Stimulated activated naive CD4-positive, alpha-beta T cell treated with Interleukin-2 at 50 U/mL for 16 hours (primary cell): ENCODE data around the gene RDH11.
A peak's percentile ranks its signal among the peaks of the same experiment; 100 is the strongest.
"Not testable (repeated sequence)": the region's sequence is repeated elsewhere in the genome, so short reads cannot be mapped to it uniquely, and the experiment has no call there.

Experiments used
- DNase-seq: peaks from one replicate; lab custom pipeline; 2025; lab: John Stamatoyannopoulos, UW

RDH11 gene

DNA sequence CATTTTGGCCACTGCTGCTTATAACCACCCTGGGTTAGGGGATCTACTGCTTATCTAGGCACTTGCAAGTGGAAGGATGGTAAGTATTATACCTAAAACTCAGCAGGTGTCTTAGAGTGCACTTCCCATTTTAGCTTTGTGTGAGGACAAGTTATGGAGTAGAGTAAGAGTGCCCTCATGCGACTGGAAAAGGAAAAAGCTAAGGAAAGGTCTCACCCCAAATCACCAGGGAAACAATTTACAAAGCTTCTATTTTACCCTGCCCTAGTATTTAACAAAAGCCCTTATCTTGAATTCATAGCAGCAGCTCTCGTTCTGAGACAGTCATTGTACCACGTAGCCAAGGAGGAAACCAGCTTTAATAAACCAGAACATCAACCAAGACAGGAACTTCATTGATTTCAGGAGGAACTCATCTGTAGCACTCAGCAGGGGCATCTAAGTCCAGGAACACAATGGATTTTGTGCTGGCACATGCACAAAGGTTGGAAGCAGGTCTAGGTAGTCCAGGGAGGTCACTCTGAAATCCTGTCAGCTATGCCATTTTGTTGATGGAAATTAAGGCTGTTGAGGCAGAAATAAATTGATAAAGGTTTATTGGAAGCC lies 9.0 kb upstream of the RDH11 start:
- DNase-seq: peak; percentile 2

DNA sequence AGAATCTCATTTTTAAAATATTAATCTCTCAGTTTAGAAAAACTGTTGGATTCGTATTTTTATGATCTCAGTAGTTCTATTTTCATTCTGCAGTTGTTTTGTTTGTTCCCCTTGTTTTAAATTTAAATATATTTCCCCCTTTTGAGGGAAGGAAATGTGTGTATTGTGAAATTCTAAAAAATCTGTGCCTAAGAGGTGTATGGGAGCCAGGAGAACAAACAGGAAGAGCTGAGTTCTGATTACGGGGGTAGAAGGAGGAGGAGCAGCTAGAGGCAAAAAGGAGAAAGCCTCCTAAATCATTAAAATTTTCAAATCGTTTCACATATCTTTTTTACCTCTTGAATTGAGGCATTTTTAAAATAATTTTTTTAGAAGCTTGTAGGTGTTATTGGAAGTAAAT lies 8.4 kb upstream of the RDH11 start:
- DNase-seq: no peak

DNA sequence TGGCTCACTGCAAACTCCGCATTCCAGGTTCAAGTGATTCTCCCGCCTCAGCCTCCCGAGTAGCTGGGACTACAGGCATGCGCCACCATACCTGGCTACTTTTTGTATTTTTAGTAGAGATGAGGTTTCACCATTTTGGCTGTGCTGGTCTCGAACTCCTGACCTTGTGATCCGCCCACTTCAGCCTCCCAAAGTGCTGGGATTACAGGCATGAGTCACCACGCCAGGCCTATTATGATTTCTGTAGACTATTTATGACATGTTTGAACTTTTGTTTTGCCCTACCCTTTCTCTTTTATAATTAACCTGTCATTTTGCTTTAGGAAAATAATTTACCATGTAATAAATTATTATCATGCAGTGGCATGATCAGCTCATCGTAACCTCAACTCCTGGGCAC lies 5.9 kb upstream of the RDH11 start, which contains the start of gene RDH12:
Gene RDH12 (plus strand): TSS at position 395 of the 400 bp plus-strand sequence. CDS start 20,757 bp downstream, outside the sequence.
- DNase-seq: not testable (repeated sequence)

DNA sequence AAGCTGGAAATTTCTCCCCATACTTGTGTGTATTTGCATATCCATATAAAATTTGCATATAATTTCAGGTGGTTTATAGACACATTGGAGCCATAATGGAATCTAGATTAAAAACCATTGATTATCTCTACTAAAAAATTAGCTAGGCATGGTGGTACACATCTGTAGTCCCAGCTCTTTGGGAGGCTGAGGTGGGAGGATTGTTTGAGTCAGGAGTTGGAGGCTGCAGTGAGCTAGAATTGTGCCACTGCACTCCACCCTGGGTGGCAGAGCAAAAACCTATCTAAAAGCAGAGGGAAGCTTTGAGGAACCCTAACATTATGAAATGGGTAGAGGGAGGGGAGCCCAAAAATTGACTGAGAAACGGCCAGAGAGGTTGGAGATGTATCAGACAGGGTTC lies 2.6 kb upstream of the RDH11 start:
- no peak for DNase-seq

DNA sequence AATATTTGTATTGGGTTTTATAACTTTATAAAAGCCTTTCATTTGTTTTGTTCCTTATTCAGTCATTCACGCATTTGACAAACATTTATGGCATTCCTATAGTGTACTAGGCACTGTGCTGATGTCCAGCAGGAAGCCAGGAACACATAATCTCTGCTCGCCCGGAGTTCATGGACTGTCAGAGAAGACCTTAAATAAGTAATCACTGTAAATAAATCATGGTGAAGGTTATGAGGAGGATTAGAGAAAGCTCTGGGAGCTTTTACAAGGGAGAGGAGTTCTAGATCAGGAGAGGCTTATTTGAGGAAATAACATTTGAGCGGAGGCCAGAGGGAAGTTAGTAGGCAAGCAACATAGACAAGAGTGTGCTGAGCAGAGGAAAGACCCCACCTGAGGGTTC lies 1.4 kb upstream of the RDH11 start:
- DNase-seq: no peak

DNA sequence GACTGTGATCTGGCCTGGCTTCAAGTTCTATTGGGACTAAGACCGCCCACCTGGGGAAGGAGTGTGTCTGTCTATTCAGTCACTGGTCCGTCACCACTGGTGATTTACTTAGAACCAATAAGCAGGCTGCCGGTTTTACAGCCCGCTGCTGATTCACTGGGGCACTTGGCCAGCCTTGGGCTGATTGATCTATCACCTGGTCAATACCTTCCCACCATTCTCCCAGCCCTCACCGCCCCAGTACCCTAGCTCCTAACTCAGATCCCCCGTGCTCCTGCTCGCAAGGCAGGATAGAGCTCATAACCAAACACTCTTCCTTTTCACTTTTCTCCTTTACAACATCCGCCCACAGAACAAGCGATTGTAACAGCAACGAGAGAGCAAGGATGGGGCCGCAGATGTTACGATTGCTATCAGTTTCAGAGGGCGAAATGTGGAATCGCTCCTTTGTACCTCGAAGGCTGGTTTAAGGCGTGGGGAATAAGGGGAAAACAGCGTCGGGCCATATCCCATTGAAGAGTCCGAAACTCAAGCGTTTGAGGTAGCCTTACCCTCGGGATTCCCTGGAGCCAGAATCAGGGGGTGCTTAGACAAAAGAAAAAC lies 672 bp downstream of the RDH11 start:
- peak; percentile 73 for DNase-seq

DNA sequence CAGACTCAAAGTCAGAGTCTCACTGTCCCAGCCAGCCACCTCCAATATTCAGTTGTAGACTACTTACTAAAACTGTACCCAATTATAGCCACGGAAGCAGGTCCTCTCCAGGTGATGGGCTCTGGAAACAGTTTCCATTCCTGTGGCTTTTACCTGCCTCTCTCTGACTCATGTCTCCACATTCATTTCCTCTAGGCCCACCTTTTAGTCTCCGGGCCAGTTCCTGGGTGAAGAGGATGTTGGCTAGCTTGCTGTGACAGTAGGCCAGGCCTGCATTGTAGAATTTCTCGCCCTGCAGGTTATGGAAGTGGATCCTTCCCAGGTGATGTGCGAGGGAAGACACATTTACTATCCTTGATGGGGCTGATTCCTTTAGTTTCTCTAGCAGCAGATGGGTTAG lies 5.6 kb downstream of the RDH11 start:
- no peak for DNase-seq

DNA sequence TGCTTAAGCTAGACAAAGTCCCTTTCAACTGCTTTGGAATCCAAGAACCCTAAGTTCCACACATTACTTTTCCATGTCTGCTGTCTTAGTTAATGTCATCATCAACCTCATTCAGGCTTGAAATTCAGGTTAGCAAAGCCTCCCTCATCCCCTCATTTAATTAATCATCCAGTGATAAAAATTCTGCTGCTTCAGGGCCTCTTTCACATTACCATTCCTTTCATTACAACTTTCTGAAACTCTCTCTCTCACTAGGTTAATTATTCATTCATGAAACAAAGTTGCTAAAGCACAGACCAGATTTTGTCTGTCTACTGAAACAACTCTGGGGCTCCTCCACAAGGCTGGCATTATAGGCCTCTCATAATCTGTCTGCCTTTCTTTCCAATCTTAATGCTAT lies 11.7 kb downstream of the RDH11 start:
- no peak for DNase-seq

DNA sequence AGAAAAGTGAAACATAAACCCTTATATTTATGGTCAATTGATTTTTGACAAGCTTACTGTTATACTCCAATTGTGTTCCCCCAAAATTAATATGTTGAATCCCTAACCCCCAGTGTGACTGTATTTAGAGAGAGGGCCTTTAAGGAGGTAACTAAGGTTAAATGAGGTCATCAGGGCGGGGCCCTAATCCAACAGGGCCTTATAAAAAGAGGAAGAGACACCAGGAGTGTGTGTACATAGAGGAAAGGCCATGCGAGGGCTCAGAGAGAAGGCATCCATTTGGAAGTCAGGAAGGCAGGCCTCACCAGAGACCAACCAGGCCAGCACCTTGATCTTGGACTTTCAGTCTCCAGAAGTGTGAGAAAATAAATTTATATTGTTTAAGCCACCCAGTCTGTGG lies 14.6 kb downstream of the RDH11 start:
- DNase-seq: no peak

DNA sequence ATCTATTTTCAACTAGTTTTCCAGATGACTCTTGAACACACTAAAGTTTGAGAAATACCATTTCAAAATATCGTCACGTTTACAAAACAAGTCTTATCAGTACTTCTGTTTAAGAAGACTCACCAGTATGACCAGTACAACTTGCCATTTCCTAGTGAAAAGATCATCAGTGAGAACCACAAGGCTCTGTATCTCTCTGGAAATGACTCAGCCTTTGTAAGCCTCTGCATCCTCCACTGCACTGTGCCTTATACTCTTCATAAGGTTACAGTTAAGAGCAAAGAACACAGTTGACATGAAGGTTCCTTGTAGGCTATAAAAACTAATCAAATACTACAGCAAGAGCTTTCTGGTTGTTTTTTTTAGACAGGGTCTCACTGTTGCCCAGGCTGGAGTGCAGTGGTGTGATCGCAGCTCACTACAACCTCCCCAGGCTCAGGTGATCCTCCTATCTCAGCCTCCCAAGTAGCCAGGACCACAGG lies 15.4 kb downstream of the RDH11 start:
- DNase-seq: no peak

DNA sequence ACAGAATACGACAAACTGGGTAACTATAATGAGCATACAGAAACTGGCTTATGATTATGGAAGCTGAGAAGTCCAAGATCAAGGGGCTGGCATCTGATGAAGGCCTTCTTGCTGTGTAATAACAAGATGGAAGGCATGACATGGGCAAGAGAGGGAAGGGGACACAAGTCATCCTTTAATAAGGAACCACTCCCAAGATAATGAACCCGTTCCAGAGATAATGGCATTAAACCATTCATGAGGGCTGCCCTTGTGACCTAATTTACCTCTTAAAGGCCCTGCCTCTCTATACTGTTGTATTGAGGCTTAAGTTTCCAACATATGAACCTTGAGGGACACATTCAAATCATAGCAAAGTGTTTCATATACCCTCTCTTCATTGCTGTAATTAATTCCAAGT lies 16.6 kb downstream of the RDH11 start:
- no peak for DNase-seq

DNA sequence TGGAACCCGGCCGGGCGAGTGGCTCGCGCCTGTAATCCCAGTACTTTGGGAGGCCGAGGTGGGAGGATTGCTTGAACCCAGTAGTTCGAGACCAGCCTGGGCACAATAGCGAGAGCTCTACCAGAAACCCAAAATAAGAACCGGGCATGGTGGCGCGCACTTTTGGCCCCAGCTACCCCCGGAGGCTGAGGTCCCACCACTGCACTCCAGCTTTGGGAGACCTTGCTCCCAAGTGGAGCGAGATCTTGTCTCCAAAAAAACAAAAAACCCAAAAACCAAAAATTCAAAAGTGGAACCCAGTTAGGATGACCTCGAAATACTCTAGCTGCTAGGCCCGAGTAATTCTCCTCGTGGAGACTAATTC lies 20.4 kb downstream of the RDH11 start:
- DNase-seq: no peak

DNA sequence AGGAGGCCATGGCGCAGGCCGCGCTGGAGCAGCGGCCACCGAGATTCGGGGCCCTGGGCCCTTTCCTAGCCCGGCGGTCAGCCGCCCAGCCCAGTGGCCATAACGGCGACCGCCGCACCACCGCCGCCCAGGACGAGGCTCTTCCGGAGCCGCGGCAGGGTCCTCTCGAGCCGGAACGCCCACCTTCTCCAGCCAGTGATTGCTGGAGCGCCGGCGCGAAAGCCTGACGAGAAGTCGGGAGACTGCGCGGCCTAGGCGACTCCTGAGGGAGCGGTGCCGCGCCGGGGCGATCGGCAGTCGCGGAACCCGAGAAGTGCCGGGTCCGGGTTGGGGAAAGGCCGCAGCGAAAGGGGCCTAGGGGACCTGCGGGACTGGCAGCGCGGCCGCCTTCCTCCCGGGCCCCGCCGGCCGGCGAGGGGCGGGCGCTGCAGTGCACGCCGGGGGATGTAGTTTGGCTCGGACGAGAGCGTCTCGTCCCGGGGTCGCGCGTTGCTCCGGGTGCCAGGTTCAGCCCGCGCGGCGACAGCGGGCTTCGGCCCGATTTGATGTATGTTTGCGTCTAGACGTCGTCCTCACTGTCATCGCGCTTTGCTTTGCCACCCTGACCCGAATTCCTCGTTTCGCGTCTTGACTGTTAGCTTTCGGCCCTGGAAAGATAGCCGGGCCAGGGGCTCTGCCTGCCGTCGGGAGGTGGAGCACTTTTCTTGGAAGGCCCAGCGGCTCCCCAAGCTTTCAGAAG lies 20.9 kb downstream of the RDH11 start, which contains the start of gene VTI1B:
Gene VTI1B (minus strand): TSS at position 153 of the 739 bp plus-strand sequence. CDS start 143 bp downstream, at position 10.
- DNase-seq: peak; percentile 68

DNA sequence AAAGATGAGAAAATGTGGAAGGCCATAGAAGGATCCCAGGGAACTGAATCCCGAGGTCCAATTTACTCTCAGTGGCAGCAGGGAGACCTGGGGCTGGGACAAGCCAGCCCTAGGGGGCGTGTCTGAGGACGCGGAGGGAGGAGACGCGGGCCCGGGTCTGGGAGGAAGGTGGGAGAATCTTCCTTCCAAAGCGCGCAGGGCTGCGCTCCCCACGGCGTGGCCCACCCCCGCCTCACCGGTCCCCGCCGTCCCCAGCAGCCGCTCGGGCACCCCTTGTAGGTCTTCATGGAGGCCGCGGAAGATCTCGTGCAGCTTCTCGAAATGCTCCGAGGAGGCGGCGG lies 21.5 kb downstream of the RDH11 start:
- DNase-seq: peak; percentile 55

DNA sequence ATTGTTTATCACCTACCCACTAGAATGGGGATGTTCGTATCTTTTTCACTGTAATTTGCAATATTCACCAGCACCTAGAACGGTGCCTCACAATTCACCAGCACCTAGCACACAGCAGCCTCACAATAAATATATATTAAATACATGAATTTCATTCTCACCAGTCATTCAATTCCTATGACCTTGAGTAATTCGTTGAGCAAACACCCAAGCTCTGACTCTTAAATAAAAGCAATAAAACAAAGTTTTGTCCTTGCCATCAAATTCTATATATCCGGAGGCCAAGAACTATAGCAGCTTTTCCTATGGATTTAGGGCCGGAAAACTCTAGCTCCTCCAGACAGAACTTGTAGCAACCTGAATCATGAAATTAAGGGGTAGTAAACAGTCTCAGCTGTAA lies 22.1 kb downstream of the RDH11 start:
- no peak for DNase-seq

DNA sequence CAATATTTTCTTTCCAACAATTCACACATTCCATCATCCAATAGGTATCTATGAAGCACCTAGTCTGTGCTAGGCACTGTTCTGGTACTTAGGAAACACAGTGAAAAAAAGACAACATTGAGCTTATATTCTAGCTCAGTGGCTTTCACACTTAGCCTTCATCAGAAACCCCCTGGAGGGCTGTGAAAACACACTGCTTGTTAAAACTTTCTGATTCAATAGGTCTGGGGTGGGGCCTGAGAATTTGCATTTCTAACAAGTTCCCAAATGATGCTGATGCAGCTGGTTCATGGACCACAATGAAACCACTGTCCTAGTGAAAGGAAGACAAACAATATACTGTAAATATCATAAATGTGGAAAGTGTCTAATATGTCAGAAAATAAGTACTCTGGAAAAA lies 27.0 kb downstream of the RDH11 start:
- no peak for DNase-seq

DNA sequence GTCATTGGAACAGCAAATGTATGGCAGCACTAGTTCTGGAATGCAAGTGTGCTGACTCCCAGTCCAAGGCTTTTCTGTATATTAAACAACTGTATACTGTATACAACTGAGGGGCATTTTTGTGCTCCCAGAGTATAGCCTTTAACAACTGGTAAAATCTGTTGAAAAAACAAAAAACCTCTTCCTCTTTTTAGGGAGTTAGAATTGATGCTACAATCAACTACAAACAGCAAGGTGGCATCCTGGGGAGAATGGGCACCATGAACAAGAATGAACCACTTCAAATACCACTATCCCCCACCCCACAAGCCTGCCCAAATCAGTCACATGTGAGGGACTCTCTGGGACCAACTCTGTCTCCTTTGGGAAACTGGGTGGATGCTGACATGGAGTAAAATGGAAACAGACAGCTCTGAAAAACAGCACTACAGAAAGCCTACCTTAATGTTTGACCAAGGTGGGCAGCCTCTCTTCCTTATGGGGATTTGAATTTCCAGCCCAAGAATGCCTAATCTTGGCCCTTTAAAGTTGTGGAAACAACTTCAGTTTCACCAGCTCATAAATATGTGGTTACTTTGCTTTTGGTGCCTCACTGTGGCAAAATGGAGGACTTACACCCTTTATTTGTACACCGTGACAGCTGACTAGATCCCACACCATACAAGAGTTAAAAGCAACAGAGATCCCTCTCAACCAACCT lies 28.7 kb downstream of the RDH11 start:
- no peak for DNase-seq

DNA sequence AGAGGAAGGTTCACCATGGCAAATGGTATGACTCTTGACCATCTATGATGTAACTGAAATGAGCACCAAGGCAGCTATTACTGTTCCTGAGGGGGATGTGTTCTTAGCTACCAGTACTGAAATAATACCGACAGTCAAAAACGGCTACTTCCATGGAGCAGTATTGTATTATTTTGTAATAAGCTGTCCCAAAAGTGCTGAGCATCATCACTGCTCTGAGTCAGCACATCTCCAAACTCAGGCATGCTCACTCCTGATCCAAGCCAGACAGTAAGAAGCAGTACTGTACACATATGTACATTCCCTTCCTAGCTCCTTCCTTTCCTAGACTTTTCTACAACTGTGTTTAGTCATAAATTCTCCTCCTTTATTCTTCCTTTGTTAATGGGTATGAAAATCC lies 29.7 kb downstream of the RDH11 start:
- DNase-seq: no peak

DNA sequence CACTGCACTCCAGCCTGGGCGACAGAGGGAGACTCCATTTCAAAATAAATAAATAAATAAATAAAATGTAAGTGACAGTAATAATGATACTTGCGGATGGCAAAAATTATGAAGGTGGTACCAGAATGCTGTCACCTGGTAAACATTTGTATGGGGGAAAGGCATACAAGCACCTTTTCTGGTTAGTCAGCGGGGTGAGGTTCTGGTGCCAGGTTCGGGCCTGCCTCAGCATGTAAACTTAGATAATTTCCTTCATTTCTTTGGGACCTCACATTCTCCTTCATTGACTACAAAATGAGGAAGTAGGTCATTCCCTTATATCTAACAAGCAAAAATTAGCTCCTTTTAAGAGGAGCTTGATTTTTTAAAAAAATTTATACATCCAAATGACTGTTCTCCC lies 31.9 kb downstream of the RDH11 start:
- DNase-seq: no peak

DNA sequence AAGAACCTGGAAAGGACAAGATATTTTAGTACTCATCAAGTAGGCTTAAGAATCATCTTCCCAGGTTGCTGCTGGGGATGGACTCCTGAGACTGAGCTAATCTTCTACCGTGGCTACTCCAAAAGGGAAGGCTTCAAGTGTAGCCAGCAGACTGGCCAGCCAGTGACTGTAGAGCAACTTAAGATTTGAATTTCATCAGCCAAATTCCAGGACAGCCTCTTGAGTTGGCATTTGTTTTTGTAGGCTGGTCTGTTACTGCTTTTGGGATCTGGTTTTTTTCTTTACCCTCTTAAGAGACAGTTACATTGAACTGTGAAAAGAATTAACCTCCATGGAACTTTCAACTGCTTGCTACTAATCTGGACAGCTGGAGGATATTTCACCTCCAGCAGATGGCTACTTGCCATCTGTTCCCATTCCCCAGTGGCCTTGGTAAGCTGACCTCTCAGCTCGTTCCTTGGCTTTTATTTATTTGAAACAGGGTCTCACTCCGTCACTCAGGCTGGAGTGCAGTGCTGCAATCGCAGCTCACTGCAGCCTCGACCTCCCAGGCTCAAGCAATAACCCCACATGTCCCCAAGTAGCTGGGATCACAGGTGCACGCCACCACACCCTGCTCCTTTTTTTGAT lies 41.8 kb downstream of the RDH11 start:
- DNase-seq: no peak

DNA sequence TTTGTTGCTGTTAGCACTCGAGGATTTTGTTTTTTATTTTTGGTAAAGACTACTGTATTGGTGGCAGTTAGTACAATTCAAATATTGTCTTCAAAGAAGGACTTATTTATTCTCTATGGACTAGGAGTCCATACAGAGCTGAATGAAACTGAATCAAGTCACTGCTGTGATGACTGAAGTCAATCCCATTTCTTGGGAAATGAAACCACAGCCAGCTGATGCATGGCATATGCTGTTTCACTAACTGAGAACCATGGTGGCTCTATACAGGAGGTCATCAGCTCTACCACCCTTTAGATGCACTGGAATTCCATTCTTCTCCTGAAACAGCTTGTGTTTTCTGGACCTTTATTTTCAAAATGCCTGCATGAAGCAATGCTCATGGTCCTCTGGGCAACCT lies 43.4 kb downstream of the RDH11 start:
- DNase-seq: no peak

DNA sequence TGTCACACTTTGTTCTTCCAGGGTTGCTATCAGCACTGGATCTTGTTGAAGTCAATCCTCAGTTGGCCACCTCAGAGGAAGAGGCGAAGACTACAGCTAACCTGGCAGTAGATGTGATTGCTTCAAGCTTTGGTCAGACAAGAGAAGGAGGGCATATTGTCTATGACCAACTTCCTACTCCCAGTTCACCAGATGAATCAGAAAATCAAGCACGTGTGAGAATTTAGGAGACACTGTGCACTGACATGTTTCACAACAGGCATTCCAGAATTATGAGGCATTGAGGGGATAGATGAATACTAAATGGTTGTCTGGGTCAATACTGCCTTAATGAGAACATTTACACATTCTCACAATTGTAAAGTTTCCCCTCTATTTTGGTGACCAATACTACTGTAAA lies 44.9 kb downstream of the RDH11 start:
- no peak for DNase-seq
